IPS-15b (cell line): ENCODE data around the gene MDM4.
A peak's percentile ranks its signal among the peaks of the same experiment; 100 is the strongest.
"Not testable (repeated sequence)": the region's sequence is repeated elsewhere in the genome, so short reads cannot be mapped to it uniquely, and the experiment has no call there.

Experiments
- H3K27me3 ChIP-seq: one replicate; pipeline ENCODE4 v1.6.1; 2013; ENCODE audit warnings: low read length; ENCODE audit not compliant: control insufficient read depth, insufficient read depth
- H3K36me3 ChIP-seq: one replicate; pipeline ENCODE4 v1.6.1; 2013; ENCODE audit warnings: low read length; ENCODE audit not compliant: control insufficient read depth, insufficient read depth
- H3K4me1 ChIP-seq: one replicate; pipeline ENCODE4 v1.6.1; 2013; ENCODE audit warnings: mild to moderate bottlenecking, low read length; ENCODE audit not compliant: control insufficient read depth, insufficient read depth
- H3K4me3 ChIP-seq: one replicate; pipeline ENCODE4 v1.5.1; 2013; ENCODE audit warnings: low read depth, low read length
- H3K9ac ChIP-seq: one replicate; pipeline ENCODE4 v1.6.1; 2013; ENCODE audit warnings: low read depth, mild to moderate bottlenecking, low read length
- H3K9me3 ChIP-seq: one replicate; pipeline ENCODE4 v1.6.1; 2013; ENCODE audit warnings: mild to moderate bottlenecking, low read length; ENCODE audit not compliant: control insufficient read depth, insufficient read depth

MDM4 gene

DNA sequence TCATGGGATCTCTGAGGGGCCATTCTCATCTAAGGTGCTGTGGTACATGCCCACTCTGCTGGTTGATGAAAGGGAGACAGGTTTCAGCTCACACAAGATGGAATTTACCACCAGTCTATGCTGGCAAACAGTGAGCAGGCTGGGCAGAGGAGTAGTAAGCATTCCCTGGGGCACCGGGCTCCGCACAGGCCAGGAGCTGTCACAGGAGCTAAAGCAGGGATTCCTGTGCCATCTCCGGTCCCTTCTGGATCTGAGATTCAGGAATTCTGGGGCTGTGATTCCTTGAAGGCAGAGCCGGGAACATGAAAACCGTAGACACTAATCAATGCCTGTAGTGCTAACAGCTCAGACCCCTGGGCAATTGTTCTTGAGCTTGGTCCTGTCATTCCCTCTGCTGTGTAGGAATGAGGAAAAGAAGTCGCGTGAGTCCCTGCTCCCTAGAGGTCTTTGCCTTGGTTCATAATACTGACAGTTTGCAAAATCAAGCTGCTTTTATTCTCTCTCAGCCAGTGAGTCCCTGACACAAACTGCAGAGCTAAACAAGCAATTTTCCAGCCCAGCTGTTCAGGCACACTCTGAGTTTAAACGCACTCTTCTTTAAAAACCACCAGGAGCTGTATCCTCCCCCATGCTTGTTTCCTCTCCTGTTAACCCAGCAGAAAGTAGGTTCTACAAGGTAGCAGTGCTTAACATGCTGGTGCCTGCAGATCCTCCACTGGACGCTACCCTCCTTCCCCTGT, 52.5 kb downstream of the MDM4 start:
- Histone ChIP-seq H3K4me3 (no peak overlapping the region), H3K9ac (no peak overlapping the region), H3K4me1 (peaks cover 39% of the 10 kb centered on the region), H3K27me3 (no peaks in the 10 kb centered on the region), H3K36me3 (no peaks in the 10 kb centered on the region), H3K9me3 (no peaks in the 10 kb centered on the region)

DNA sequence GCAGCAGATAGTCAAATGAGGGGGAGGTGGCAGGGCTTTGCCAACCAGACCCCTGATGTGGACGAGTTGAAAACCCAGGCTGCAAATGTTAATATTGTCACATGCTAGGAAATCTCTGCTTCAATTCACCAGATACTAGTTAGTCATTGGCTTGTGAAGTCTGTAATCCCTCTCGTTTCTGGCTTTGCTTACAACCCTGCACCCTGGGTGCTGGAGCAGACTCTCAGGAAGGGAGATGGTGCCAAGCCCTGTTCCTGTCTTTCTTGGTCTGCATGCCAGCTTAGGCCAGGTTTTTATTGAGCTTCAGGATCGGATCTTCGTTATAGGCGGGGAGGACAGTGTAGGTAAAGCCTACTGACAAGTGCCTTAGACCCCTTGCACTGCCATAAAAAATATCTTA, 53.3 kb downstream of the MDM4 start:
- no peaks in the 10 kb centered on the region for H3K36me3 ChIP-seq
- peaks cover 46% of the 10 kb centered on the region for H3K4me1 ChIP-seq
- H3K4me3 ChIP-seq = no peak overlapping the region
- no peak overlapping the region for H3K9ac ChIP-seq
- H3K9me3 ChIP-seq = no peaks in the 10 kb centered on the region
- H3K27me3 ChIP-seq = no peaks in the 10 kb centered on the region

DNA sequence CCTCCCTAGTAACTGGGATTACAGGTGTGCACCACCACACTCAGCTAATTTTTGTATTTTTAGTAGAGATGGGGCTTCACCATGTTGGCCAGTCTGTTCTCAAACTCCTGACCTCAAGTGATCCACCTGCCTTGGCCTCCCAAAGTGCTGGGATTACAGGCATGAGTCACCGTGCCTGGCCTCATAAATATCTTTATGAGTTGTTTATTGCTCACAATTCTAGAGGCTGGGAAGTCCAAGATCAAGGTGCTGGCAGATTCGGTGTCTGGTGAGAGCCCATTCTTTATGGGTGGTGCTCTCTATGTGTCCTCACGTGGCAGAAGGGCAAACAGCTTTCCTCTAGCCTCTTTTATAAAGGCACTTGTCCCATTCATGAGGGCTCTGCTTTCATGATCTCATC, 53.8 kb downstream of the MDM4 start:
- peaks cover 46% of the 10 kb centered on the region for H3K4me1 ChIP-seq
- not testable (repeated sequence) for H3K9me3 ChIP-seq, H3K27me3 ChIP-seq, H3K9ac ChIP-seq, H3K4me3 ChIP-seq, H3K36me3 ChIP-seq

DNA sequence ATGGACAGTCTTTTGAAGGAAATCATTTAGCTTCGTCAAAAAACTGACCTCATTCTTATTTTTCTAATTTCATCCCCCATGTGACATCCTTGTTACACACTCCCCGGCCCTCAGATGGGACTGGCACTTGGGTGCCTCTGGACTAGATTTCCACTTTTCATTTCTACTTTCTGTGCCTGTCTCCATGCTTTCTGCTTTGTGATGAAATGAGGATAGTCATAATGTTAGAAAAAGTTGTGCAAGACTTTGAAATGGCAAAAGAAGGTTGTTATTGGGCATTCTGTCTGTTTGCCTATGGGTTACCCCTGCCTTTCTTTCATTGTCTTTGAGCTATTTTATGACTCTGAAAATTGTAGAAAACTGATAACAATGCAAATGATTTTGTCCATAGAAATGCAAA, 54.9 kb downstream of the MDM4 start:
- no peaks in the 10 kb centered on the region for H3K36me3 ChIP-seq

DNA sequence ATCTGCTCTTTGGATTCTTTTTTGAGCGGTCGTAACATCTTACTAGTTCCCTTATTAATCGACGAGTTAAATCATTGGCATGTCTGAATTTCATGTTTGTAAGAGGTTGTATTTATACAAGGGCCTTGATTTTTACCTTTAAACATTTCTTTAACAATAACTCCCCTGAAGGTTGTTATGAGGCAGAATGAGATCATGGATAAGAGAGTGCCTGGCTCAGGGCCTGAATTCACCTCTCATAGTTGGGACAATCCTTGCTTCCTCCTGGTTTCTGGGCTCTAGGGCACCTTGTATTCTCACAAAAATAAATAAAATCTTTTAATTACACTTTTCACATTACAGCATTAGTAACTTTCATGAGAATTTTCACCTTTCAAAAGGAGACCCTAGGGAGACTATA, 55.4 kb downstream of the MDM4 start:
- H3K9ac ChIP-seq = no peak overlapping the region
- H3K4me1 ChIP-seq = peaks cover 48% of the 10 kb centered on the region
- peaks cover 3% of the 10 kb centered on the region for H3K27me3 ChIP-seq
- H3K4me3 ChIP-seq = no peak overlapping the region
- no peaks in the 10 kb centered on the region for H3K9me3 ChIP-seq
- no peaks in the 10 kb centered on the region for H3K36me3 ChIP-seq

More for the DNA sequence above, 54.9 kb downstream of the MDM4 start:
- peaks cover 48% of the 10 kb centered on the region for H3K4me1 ChIP-seq
- no peak overlapping the region for H3K9ac ChIP-seq
- peaks cover 3% of the 10 kb centered on the region for H3K27me3 ChIP-seq
- H3K9me3 ChIP-seq = no peaks in the 10 kb centered on the region
- no peak overlapping the region for H3K4me3 ChIP-seq

DNA sequence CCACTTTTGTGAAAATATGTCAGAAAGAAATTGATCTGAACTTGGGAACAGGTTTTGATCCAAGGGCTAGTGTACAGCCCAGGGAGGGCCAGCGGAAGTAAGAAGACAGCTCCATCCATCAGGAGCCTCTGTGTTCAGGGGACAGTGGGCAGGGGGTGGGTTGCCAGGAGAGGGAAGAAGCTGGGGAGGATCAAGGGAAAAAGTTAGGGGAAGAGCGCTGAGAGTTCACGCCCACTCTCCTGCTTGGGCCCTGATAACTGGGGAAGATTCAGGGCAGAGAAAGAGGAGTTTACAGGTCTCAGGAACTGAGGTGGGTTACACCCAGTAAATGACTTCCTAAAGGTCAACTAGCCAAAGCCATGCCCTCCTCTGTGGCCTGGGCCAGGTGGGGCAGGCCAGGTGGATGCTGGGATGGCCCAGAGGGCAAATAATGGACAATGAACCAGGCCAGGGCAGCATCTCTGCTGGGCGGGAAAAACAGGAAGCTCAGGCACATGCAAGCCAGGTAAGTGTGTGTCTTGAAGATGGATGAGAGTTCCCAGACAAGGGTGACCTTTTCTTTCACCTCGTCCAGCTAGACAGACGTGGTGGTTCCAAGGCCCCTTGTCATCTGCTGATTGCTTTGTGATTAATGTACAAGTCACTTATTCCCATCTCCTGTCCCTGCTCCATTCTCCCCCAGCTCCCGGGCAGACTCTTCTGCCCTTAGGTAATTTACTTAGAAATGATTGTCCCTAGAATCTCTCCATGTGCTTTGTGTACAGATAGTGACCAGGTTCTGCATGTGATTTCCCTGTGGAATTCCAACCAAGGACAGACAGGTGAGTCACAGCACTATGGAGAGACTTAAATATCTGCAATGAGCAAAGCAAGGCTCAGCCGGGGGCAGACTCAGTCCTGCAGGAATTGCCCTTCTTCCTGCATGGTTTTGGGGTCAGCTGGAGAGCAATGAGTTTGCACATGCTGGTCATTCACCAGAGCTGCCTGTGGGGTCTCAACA, 57.0 kb downstream of the MDM4 start:
- peak overlapping the region; percentile 18 for H3K9ac ChIP-seq
- H3K4me1 ChIP-seq = peaks cover 54% of the 10 kb centered on the region
- H3K27me3 ChIP-seq = peaks cover 3% of the 10 kb centered on the region
- no peaks in the 10 kb centered on the region for H3K9me3 ChIP-seq
- no peaks in the 10 kb centered on the region for H3K36me3 ChIP-seq
- no peak overlapping the region for H3K4me3 ChIP-seq

DNA sequence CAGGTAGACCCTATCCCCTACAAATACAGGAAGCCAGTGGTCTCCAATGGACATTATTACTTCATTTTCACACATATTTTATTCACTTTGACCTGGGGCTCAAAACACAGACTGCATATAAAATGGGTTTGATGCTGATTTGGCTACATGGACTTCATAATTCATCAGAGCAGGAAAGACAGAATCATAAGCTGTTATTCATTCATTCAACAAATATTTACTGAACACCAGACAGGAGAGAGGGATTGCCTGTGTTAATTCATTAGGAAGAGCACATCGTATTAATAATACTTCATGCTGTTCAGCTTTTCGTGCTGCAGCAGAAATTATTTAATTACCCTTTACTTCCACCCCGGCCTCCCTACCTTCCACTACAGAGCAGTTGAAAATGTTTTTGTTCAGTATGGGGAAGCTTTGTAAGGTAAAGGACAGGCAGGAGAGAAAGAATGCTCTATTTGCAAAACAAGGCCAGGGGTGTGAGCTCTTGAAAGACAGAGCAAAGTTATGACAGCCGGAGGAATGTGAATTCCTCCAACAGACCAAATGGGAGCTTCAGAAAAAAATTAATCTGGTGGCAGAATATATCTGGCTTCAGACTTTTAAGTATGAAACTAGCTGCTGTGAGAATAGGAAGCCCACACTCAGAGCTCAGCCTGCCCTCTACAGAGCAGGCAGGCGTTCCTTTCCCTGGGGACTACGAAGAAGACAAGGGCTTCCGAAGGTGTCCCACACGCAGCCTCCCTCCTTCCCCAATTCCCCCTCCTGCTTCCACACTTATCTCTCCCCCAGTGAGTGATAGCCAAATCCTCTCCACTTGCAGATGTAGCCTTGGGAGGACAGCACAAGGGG, 58.0 kb downstream of the MDM4 start:
- no peaks in the 10 kb centered on the region for H3K9me3 ChIP-seq
- H3K9ac ChIP-seq = peak overlapping the region; percentile 18
- peaks cover 6% of the 10 kb centered on the region for H3K27me3 ChIP-seq
- peaks cover 55% of the 10 kb centered on the region for H3K4me1 ChIP-seq
- H3K4me3 ChIP-seq = no peak overlapping the region
- no peaks in the 10 kb centered on the region for H3K36me3 ChIP-seq

DNA sequence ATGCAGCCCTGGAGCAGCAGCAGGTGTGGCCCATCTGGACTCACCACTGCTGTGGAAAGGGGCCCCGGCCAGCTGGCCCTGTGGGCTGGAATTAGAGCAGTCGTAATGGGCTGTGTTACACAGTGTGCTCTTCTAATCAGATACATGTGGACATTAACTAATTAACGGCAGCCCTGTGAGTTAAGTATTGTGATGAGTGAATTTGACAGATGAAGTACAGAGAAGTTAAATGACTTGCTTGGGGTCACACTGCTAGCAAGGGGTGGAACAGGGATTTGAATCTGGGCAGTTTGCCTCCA, 58.6 kb downstream of the MDM4 start:
- peaks cover 55% of the 10 kb centered on the region for H3K4me1 ChIP-seq
- no peak overlapping the region for H3K9ac ChIP-seq
- no peaks in the 10 kb centered on the region for H3K9me3 ChIP-seq
- H3K4me3 ChIP-seq = no peak overlapping the region
- no peaks in the 10 kb centered on the region for H3K36me3 ChIP-seq
- peaks cover 6% of the 10 kb centered on the region for H3K27me3 ChIP-seq

DNA sequence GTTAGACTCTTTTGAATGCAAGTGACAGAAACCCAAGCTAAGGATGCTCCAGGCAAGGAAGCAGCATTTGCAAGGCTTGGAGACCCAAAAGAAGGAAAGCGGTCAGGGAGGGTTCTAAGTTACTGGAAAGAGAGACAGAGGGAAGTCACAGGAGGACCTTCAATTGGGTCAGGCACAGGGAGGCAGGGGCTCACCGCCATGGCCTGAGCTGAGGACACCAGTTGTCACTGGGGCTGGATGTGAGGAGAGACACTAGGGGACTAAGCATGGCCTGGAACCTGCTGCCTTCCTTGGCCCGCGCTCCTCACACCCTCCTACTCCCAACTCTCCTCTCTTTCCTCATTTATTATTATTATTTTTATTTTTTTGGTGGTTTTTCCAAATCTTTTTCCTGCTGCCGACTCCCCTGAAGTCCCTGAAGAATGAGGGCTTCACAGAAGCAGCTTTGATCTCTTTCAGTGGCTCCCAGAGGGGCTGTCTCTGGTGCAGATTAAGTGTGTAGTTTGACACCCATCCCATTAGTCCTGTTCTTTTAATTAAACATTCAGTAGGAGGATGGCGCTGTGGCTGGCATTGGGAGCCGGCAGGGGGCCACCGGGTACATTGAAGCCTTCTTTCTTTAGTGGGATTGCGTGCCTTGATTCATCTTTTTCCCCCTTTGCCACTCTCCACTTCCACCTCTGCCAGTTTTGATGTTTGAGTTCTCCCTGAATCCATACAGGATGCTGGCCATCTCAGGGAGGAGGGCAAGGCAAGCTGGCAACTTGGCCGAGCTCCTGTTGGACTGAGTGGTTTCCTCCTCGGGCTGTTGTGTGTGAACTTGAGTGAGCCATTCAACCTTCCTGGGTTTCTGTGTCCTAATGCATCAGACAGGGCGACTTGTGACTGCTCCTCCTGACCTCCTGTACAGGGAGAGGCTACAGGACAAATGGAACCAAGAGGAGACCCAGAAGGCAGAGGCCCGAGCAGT, 59.3 kb downstream of the MDM4 start:
- no peak overlapping the region for H3K9ac ChIP-seq
- H3K4me3 ChIP-seq = peak overlapping the region; percentile 6
- H3K27me3 ChIP-seq = peaks cover 6% of the 10 kb centered on the region
- peaks cover 55% of the 10 kb centered on the region for H3K4me1 ChIP-seq
- H3K36me3 ChIP-seq = no peaks in the 10 kb centered on the region
- no peaks in the 10 kb centered on the region for H3K9me3 ChIP-seq

DNA sequence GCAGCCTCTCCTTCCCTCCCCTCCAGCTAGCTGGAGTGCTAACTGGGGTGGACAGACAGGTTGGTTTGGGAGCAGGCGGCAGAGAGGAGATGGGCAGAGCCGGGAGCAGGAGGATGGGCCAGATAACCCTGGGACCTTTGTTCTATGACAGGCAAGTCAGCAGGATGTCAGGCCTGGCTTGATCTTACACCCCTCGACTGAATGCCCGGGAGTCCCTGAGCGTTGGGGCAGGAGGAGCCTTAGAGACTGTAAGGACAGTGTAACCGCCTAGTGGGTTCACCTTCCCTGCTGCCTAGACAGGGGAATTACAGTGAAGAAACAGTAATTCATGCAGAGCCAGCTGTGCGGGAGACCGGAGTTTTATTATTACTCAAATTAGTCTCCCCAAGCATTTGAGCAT, 60.2 kb downstream of the MDM4 start:
- H3K27me3 ChIP-seq = peaks cover 6% of the 10 kb centered on the region
- H3K4me1 ChIP-seq = peaks cover 53% of the 10 kb centered on the region
- H3K4me3 ChIP-seq = peak overlapping the region; percentile 6

More for the DNA sequence above, 60.2 kb downstream of the MDM4 start:
- Histone ChIP-seq H3K9ac (no peak overlapping the region), H3K9me3 (no peaks in the 10 kb centered on the region), H3K36me3 (no peaks in the 10 kb centered on the region)
